ENCODE measurements around the gene NFKBIA.
"Not testable (repeated sequence)": the region's sequence is repeated elsewhere in the genome, so short reads cannot be mapped to it uniquely, and the experiment has no call there.

NFKBIA gene

DNA sequence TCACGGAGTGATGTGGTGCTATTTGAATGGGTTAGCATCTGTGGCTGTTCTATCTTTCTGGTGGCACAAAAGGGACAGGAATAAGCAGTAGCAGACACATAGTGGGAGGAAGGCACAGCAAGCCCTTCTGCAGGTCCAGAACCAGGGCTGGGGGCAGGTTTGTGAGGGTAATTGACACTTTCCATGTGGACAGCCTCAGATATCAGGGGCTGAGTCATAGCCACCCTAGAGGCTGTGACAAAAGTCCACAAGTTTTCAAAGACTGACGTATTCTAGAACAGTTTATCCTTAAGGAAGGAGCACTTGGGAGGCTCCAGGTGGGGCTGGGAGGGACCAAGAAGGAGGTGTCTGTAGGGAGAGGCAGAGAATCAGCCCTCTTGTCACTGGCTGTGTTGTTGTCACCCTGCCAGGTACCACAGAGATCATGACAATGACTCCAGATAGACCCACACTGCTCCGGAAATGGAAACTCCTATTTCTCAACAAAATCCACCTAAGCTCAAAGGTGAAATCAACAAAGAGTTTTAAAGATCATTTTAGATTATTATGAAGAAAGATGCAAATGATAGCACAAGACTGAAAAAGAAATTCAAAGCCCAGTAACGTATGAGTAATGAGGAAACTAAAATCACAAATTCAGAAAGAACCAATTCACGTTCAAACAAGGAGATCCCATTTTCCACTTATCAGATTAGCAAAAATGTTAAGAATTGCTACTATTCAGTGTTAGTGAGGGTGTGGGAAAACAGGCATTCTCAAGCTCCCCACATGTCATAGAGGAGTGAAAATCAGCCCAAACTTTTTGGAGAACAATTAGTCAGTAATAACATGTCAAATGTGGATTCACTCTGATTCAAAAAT is 48.3 kb downstream of the NFKBIA start:
- Histone ChIP-seq H3K27me3 (ENCODE audit: control insufficient read depth, low read length) (no peaks in the 10 kb centered on the region), H4K20me1 (ENCODE audit: control insufficient read depth, insufficient read depth, low read depth, low read length) (no peaks in the 10 kb centered on the region), H3K4me2 (ENCODE audit: low read length) (no peak overlapping the region), H3K79me2 (ENCODE audit: control insufficient read depth, low read length) (no peaks in the 10 kb centered on the region), H3F3A (ENCODE audit: control insufficient read depth, insufficient read depth) (no peaks in the 10 kb centered on the region), H3K4me1 (ENCODE audit: control insufficient read depth, low read length) (no peaks in the 10 kb centered on the region), H3K9me2 (replicated peaks; ENCODE audit: control insufficient read depth, low read length) (no peaks in the 10 kb centered on the region), H3K27ac (ENCODE audit: low read depth, low read length) (no peak overlapping the region), H3K9me3 (ENCODE audit: control insufficient read depth, insufficient read depth, low read length) (no peaks in the 10 kb centered on the region), H3K4me3 (ENCODE audit: low read length) (no peak overlapping the region), H3K36me3 (ENCODE audit: control insufficient read depth, low read length) (no peaks in the 10 kb centered on the region)
- TF ChIP-seq EZH2phosphoT487 (IDR thresholded peaks at IDR 0.05; ENCODE audit: borderline replicate concordance, low read length): no peak
- TF ChIP-seq, protein P1, sequence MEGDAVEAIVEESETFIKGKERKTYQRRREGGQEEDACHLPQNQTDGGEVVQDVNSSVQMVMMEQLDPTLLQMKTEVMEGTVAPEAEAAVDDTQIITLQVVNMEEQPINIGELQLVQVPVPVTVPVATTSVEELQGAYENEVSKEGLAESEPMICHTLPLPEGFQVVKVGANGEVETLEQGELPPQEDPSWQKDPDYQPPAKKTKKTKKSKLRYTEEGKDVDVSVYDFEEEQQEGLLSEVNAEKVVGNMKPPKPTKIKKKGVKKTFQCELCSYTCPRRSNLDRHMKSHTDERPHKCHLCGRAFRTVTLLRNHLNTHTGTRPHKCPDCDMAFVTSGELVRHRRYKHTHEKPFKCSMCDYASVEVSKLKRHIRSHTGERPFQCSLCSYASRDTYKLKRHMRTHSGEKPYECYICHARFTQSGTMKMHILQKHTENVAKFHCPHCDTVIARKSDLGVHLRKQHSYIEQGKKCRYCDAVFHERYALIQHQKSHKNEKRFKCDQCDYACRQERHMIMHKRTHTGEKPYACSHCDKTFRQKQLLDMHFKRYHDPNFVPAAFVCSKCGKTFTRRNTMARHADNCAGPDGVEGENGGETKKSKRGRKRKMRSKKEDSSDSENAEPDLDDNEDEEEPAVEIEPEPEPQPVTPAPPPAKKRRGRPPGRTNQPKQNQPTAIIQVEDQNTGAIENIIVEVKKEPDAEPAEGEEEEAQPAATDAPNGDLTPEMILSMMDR (IDR thresholded peaks at IDR 0.05; ENCODE audit: low read depth, low read length, poor library complexity, severe bottlenecking): no peak

DNA sequence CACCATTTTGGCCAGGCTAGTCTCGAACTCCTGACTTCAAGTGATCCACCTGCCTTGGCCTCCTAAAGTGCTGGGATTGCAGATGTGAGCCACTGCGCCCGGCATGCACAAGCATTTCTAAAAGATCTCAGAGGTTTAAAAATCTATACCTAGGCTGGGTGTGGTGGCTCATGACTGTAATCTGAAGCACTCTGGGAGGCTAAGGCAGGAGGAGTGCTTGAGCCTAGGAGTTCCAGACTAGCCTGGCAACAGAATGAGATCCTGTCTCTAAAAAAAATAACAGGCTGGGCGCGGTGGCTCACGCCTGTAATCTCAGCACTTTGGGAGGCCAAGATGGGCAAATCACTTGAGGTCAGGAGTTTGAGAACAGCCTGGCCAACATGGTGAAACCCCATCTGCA is 49.3 kb downstream of the NFKBIA start:
- not testable (repeated sequence) for H3K27me3 ChIP-seq (ENCODE audit: control insufficient read depth, low read length); H3K27ac ChIP-seq (ENCODE audit: low read depth, low read length); H3K4me2 ChIP-seq (ENCODE audit: low read length); H3F3A ChIP-seq (ENCODE audit: control insufficient read depth, insufficient read depth); H3K9me3 ChIP-seq (ENCODE audit: control insufficient read depth, insufficient read depth, low read length); H4K20me1 ChIP-seq (ENCODE audit: control insufficient read depth, insufficient read depth, low read depth, low read length); H3K9me2 ChIP-seq (replicated peaks; ENCODE audit: control insufficient read depth, low read length); H3K4me3 ChIP-seq (ENCODE audit: low read length); H3K36me3 ChIP-seq (ENCODE audit: control insufficient read depth, low read length); H3K79me2 ChIP-seq (ENCODE audit: control insufficient read depth, low read length); H3K4me1 ChIP-seq (ENCODE audit: control insufficient read depth, low read length)

DNA sequence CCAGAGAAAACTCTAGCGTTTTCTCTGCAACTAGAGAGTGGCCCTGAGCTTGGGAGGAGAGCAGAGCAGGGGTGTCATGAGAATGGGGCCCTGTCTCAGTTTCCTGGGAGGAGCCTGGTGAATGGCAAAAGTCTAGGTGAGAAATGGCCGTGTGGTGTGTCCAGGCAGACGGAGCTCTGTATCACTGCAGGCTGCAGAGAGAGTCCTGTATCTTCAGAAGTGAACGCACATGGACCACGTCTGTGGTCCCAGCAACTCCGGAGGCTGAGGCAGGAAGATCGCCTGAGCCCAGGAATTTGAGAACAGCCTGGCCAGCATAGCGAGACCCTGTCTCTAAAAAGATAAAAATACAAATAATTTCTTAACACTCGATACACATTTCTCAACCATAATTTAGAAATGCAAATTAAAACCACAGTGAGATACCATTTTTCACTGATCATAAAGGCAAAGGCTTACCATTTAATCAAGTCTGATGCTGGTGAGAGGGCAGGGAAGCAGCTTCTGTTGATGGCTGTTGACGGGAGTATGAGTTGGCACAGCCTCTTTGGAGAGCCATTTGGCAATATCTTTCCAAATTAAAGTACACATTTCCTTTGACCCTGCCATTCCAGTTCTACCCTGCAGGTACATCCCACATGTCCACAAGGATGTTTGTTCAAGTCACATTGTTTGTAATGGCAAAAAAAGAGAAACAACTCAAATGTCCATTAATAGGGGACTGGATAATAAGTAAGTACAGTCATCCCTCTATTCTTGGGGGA is 51.0 kb downstream of the NFKBIA start:
- no peaks in the 10 kb centered on the region for H3F3A ChIP-seq (ENCODE audit: control insufficient read depth, insufficient read depth)
- H3K4me3 ChIP-seq (ENCODE audit: low read length): no peak overlapping the region
- no peak overlapping the region for H3K27ac ChIP-seq (ENCODE audit: low read depth, low read length)
- H4K20me1 ChIP-seq (ENCODE audit: control insufficient read depth, insufficient read depth, low read depth, low read length): no peaks in the 10 kb centered on the region
- no peaks in the 10 kb centered on the region for H3K4me1 ChIP-seq (ENCODE audit: control insufficient read depth, low read length)
- H3K9me3 ChIP-seq (ENCODE audit: control insufficient read depth, insufficient read depth, low read length): no peaks in the 10 kb centered on the region
- no peaks in the 10 kb centered on the region for H3K36me3 ChIP-seq (ENCODE audit: control insufficient read depth, low read length)
- no peak overlapping the region for H3K4me2 ChIP-seq (ENCODE audit: low read length)
- TF ChIP-seq, protein P1 (IDR thresholded peaks at IDR 0.05; ENCODE audit: low read depth, low read length, poor library complexity, severe bottlenecking): no peak
- no peak for TF ChIP-seq EZH2phosphoT487 (IDR thresholded peaks at IDR 0.05; ENCODE audit: borderline replicate concordance, low read length)
- no peaks in the 10 kb centered on the region for H3K79me2 ChIP-seq (ENCODE audit: control insufficient read depth, low read length)
- no peaks in the 10 kb centered on the region for H3K27me3 ChIP-seq (ENCODE audit: control insufficient read depth, low read length)
- H3K9me2 ChIP-seq (replicated peaks; ENCODE audit: control insufficient read depth, low read length): no peaks in the 10 kb centered on the region
